ENCODE results near the gene BEND7.

Gene BEND7

GRCh38 chr10:13535346-13535745 is 6.5 kb upstream of the BEND7 start:
- no peak overlapping the region for H3K4me3 ChIP-seq (ENCODE audit: low read depth, low read length)
- DNase-seq (ENCODE audit: low read depth): no peak
- TF ChIP-seq CTCF (conservative IDR thresholded peaks at IDR 0.05; ENCODE audit: low read depth, low read length): no peak

DNA sequence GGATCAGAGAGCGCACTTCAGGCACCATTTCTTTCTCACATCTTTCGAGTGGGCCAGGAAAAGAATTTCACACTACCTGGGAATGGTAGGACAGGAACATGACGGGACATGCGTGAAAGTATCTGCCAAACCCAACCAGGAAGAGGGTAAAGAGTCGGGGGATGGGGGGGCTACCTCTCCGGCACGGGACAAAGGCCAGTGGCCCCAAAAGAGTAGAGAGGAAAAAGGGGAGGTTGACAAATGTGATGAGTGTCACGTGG is 830 bp upstream of the BEND7 start:
- no peak overlapping the region for H3K4me3 ChIP-seq (ENCODE audit: low read depth, low read length)
- no peak for DNase-seq (ENCODE audit: low read depth)
- no peak for TF ChIP-seq CTCF (conservative IDR thresholded peaks at IDR 0.05; ENCODE audit: low read depth, low read length)

DNA sequence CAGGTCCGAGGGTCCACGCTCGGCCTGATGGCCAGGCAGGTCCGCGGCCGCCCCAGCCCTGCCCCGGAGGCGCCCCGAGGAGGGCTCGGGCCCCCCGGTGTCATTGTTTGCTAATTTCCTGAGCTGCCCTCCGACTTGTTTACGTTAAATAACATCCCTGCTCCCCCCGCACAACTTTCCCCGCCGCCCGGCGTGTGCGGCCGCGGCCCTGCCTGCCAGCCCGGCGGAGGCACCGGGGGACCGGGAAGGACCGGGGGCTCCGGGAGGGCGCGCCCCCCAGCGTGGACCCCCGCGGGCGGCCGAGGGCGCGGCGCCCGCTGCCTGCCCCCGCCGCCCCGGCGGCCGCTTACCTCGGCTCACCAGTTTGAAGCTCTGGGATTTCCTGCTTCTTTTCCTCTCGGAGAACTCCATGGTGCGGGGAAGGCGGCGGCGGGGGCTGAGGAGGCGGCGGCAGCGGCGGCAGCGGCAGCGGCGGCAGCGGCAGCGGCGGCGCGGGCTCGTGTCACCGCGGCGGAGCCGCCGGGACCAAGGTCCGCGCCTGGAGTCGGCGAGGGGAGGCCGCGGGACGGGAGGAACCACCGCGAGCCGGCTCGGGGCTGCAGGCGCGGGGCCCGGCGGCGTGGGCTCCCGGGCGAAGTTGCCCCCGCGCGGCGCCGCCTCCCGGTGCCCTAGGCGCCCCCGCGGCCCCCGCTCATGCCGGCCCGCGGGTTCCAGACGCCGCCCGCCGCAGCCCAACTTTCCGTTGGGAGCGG is 515 bp downstream of the BEND7 start:
- no peak for TF ChIP-seq CTCF (conservative IDR thresholded peaks at IDR 0.05; ENCODE audit: low read depth, low read length)
- H3K4me3 ChIP-seq (ENCODE audit: low read depth, low read length): peak overlapping the region; percentile 52
- DNase-seq (ENCODE audit: low read depth): no peak

DNA sequence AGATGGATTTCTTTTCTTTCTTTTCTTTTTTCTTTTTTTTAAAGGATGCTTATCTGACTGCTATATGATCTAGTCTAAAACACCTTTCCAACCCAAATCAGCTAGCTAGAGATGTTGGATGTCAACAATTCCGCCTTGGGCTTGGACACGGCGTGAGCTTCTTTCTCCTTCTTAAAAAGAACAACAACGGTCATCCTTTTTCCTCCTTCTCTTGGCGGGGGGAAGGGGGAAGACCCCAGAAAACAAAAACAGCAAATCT is 1.0 kb downstream of the BEND7 start:
- no peak for DNase-seq (ENCODE audit: low read depth)
- peak overlapping the region; percentile 52 for H3K4me3 ChIP-seq (ENCODE audit: low read depth, low read length)
- TF ChIP-seq CTCF (conservative IDR thresholded peaks at IDR 0.05; ENCODE audit: low read depth, low read length): no peak

- DNase-seq (ENCODE audit: low read depth): peak; percentile 44
- H3K4me3 ChIP-seq (ENCODE audit: low read depth, low read length): no peak overlapping the region
Measured at GRCh38 chr10:13526948-13527863, 1.6 kb downstream of the BEND7 start.

GRCh38 chr10:13525663-13526062 is 3.2 kb downstream of the BEND7 start:
- H3K4me3 ChIP-seq (ENCODE audit: low read depth, low read length): no peak overlapping the region
- no peak for DNase-seq (ENCODE audit: low read depth)
- TF ChIP-seq CTCF (conservative IDR thresholded peaks at IDR 0.05; ENCODE audit: low read depth, low read length): no peak

More at GRCh38 chr10:13526948-13527863, 1.6 kb downstream of the BEND7 start:
- TF ChIP-seq CTCF (conservative IDR thresholded peaks at IDR 0.05; ENCODE audit: low read depth, low read length): no peak

- H3K4me3 ChIP-seq (ENCODE audit: low read depth, low read length): no peak overlapping the region
- no peak for TF ChIP-seq CTCF (conservative IDR thresholded peaks at IDR 0.05; ENCODE audit: low read depth, low read length)
- DNase-seq (ENCODE audit: low read depth): no peak
Measured at GRCh38 chr10:13521026-13521425, 7.8 kb downstream of the BEND7 start.
